HG02623 (cell line): ENCODE measurements around the gene CLRN2.
"Not testable (repeated sequence)": the region's sequence is repeated elsewhere in the genome, so short reads cannot be mapped to it uniquely, and the experiment has no call there.

ENCODE experiments used
- ATAC-seq: cut with Tn5 transposase; IDR thresholded peaks from one replicate; pipeline ENCODE4 v1.9.1; 2021; ENCODE audit warnings: moderate library complexity; ENCODE audit not compliant: unreplicated experiment

CLRN2 gene

DNA sequence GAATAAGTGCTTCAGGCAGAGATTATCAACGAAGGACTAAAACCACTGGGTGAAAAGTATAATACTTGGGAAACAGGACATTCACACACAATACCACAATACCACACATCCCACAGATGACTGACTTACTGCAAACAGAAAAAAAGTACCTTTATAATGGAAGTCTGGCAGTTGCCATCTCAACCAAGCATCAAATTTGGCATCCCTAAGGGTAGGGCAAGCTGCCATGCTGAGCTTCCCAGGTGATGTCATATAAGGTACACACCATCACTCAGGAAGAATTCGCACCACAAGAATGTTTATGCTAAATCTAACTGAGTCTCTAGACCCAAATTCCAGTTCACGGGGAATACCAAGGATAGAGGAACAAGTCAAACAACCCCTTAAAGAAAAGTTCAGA is 12.2 kb upstream of the CLRN2 start:
- no peak for ATAC-seq

DNA sequence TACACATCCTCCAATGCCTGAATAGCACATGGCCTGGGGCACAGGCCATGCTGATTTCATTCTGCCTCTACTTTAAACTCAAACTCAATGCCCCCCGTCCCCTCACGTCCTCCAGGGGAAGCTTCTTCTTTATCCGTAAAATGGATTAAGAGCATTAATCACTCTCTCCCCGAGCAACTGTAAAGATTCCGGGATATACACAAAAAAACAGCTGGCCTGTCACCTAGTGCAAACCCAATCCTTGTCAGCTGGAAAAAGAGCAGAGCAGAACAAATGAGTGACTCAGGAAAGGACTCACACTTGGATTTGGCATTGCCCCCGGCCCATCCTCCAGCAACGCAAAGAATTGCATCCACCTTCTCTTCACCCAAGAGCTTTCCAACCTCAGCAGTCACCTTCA is 10.9 kb upstream of the CLRN2 start:
- ATAC-seq = no peak

DNA sequence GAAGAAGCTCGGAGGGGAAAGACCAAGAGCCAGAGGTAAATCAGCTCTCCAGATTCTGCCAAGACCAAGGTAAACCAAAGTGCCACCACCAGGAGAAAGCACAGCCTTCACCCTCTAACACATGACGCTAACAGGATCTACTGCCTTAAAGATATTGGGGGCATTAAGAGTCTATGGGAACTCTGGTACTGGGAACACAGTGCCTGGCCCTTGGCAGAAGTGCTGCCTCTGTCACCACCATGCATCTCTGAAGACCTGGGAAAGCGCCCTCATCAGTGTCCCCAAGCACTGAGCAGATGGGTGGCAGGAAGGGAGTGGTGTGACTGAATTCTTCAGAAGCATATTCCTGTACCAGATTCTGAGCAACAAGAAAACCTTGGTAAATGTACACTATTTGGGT is 4.4 kb upstream of the CLRN2 start:
- no peak for ATAC-seq

DNA sequence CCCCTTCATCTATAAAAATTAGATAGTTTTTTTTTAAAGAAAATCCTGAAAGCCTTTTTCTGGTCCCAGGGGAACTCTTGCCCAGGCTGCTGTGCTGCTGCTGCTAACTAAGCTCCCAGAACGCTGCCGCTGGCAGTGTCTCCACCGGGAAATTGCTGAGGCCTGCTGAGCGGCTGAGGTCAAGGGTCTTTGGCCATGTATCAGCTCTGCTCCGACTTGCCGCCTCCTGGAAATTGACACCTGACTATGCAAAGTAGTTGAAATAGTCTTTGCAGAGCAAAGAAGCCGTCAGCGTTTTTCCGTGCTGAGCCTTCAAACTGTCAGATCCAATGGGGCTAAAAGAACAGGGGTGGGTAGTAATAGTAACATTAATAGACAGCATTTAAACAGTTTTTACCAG is 3.9 kb upstream of the CLRN2 start:
- ATAC-seq = no peak

DNA sequence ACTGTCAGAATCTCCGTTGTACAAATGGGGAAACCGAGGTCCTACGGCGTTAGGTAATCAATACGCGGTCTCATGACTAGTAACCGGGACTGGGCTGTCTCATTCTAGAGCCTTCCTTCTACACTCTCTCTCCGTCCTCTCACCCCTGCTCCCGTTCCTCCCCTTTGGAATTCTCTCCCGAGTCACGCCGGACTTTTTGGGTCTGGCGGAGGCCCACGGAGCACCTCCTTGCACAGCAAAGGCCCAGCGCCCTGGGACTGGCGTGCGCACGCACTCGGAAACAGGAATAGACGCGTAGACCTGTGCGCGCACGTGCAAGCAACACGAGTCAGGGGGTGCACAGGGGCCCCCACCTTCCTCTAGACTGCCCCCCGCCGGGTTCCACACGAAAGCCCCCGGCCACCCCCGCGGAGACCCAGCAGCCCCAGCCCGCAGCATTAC is 3.4 kb upstream of the CLRN2 start:
- ATAC-seq = peak; percentile 52

DNA sequence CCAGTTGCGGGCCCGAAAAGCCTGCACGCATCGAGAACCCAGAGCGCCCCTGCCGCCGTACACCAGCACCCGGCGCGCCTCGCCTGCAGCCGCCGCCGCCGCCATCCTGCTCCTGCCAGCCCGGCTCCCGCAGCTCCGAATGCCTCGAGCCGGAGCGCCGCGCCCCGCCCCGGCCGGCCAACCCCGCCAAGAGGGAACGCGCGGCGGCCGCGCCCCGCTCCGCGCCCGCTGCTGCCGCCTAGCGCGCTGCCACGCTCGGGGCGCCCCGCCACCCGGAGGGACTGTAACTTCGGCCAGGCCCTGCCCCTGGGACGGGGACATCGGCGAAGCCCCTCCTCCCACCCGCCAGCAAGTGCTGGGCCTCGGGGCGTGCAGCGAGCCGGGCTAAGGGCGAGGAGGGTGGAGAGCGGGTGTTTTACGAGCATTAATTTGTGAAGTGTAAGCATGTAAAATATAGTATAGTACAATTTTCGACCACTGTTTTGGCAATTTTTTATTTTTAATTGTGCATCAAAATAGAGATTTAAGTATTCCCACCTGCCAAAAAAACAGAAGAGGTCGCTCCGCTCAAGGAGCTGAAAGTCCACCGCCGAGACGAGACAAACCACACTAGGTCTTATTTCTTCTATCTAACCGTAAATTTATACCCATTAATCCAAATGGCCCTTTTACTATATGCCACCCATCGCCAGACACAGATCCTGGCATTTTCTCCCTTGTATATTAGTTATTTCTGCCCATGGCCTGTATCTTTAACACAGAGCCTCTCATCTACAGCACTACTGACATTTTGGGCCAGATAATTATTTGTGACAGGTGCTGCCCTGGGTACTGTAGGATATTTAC is 2.8 kb upstream of the CLRN2 start, which contains the start of gene QDPR:
QDPR (minus strand) TSS at position 141 of the 846 bp plus-strand sequence; CDS start at position 105, 36 bp downstream.
- peak; percentile 96 for ATAC-seq

DNA sequence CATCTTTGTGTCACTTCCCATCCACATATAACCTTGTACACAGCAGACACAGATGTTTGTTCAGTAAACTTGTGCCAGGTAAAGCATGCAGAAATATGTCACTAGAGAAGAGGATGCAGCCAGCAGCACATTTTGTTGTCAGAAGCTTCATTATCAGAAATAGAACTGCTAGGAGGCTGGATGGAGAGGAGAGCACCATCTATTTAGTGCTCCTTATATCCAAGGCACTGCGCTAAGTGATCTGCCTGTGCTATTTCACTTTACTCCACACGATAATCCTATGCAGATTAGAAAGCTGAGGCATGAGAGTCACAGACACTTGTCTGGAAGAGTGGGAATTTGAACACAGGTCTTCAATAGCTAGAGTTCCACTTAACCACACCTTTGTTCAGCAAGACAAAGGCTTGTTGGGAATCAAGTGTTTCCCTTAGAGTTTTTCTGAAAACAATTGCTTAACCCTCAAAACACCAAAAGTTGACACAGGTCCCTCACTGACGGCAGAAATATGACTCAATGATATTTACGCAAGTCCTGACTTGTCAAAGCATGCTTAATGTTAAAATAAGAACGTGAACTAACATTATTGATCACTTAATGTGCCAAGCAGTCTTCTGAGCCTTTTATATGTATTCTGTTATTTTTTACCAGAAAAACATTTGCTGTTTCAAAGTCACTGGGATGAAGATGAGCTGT is 1.8 kb upstream of the CLRN2 start:
- no peak for ATAC-seq

DNA sequence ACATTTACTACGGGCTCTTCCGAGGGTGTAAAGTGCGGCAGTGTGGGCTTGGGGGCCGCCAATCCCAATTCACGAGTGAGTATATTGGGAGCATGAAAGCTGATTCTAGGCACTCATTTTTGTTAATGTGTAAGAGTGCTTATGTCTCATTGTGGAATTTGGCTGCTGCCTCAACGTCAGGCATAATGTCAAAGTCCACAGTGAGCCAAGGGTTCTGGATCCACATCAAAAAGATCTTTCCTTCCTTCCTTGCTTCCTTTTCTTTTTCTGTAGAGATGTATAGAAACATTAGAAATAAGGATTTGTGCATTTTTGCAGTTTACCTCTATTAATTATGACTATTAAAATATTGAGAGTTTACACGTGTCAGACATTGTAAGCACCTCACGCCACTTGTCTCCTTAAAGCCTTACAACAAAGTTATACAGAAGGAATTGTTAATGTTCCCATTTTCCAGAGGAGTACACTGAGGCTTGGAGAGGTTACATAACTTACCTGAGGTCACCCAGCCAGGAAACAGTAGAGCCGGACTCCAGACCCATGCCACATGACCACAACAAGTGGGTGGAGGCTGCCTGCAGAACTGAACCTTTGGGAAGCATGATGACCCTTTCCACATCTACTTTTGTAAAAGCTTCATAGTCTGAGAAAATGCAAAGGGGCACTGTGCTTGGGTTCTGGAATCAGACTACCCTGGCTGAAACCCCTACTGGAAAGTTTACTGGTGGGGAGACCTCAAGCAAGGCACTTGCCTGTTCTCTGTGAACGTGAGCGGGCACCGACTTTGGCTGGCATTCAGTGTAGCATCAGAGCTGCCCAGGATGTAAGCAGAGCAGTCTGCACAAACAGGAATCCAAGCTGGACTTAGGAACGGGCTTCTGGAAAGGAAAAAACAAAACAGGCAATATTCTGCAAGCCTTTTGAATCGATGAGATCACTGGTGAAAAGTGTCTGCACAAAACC is 761 bp downstream of the CLRN2 start:
- no peak for ATAC-seq

DNA sequence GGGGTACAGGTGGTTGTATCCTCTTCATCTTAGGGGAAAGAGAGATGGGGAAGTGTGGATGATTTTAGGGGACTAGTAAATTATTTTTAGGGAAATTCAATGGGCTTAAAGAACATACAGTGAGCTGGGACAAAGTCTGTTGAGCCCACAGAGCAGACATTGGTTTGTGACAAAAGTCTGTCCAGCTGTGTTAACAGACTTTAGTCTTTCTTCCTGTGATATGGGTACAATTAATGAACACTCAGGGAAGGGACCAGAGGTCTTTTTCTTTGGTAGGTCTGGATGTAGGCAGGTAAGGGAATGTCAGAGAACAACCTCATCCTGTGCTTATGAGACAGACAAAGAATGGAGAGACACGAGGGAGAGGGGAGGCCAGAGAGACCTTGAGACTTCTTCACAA is 2.0 kb downstream of the CLRN2 start:
- ATAC-seq = no peak

DNA sequence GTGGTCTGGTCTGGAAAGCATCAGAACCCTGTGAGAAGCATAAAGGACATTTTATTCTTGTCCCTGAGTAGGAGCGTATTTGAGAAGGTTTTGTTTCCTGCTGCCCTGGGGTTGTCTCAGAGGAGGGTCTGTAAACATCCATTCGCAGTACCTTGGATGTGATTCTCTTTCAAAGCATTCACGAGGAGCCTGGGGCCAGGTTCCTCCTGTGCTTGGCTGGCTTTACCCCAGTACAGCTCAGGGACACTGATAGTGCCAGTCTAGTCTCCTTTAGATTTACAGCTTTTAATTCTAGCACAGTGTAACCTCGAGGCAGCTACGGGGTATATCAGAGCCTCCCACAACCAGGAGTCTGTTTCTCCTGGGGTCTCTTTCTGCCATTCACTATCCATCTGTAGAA is 2.7 kb downstream of the CLRN2 start:
- no peak for ATAC-seq

DNA sequence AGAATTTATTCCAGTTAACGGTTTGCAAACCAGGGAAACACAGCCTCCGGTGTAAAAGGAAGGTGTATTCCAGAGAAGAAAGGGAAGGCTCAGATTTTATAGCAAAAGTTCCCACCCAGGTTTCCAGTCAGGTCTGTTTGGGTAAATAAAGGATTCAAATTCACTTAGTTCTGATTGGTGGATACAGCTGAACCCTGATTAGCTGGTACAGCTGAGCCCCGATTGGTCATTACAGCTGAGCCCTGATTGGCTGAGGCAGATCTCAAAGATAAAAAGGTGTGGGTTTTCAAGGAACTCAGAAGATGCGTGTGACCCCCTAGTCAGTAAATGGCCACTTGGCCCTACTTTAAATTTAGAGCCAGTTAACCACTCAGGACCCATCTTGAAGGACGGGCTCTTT is 6.6 kb downstream of the CLRN2 start:
- ATAC-seq = no peak

DNA sequence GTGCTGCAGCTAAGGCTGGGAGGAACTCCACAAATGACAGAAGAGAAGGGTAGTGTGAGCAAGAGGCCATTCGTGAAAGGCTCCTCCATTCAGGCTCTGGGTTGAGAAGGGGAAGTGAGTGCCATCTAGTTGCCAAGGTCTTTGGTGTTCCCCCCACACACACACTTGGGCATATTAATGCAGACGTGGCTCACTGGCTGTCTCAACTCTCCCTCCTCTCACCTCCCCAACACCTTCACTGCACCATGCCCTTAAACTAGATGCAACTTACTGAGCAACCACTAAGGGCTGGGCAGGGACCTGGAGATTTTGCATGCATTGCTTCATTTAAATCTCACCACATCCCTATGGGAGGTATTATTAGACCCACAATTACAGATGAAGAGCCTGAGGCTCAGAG is 8.7 kb downstream of the CLRN2 start:
- ATAC-seq = no peak

DNA sequence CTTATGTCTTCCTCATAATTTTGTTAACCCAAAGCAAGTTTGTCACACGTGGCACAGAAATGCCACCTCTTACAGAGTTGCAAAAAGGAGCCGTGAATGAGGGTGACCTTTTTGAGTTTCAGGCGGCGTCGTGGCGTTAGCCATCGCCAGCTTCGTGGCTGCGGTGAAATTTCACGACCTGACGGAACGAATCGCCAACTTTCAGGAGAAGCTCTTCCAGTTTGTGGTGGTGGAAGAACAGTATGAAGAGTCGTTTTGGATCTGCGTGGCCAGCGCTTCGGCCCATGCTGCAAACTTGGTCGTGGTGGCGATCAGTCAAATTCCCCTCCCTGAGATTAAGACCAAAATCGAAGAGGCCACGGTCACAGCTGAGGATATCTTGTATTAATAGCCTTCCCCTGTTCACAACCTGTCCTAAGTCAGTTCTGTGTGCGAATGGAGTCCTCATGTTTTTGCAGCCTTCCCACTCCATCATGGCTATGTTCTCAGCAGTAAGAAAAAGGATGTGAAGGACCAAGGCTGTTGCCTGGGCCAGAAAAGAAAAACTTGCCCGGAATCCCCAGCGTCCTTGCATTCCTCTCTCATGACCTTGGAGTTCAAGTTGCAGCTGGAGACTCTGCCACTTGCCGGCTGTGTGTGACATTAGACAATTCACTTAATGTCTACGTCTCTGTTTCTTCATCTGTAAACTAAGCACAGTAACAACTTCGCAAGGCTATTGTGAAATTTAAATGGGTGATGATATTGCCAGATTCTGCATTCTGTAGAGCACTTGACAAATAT is 11.9 kb downstream of the CLRN2 start:
- no peak for ATAC-seq

DNA sequence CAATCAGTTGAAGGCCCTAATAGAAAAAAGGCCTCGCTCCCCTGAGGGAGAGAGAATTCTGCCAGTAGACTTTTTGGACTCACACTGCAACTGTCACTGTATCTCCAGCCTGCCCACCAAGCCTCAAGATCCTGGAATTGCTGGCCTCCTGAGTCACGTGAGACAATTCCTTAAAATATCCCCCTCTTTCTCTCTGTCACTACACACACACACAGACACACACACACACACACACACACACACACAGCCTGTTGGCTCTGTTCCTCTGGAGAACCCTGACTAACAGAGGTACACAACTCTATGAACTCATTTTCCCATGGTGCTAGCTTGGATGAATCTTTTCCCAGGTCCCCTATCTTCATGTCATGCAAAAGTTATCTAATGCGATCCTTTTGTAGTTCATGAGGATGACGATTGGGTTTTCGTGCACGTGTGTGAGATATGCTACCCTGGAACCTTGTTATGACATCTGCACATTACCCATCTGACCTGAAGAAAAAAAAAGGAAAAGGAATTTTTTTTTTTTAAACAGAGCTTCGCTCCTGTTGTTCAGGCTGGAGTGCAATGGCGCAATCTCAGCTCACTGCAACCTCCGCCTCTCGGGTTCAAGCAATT is 13.7 kb downstream of the CLRN2 start:
- ATAC-seq = no peak

DNA sequence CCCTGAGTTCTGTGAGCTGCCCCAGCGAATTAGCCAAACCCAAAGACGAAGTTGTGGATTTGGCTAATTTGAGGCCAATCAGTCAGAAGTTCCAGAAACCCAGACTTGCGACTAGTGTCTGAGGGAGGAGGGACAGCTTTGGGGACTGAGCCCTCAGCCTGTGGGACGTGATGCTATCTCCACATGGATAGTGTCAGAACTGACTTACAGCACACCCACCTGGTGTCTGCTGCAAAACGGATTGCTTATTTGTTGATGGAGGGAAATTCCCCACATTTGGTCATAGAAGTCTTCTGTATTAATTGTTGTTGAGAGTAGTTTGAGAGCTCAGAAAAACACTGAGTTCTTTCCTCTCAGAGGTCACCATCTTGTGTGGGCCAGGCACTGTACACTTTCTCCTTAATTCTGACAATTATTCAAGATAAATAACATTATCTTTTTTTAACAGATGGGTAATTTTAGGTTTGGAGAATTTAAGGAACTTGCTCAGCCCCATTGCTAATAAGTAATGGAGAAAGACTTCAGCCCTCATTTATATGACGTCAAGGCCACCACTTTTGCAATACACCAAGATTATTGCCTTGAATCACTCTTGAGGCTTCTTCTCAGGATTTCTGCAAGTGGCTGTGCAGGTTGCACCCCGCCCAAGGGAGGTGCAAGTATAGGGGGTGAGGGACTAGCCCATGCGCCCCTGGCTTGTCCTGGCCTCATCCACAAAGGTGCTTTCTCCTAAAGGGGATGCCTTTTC is 16.7 kb downstream of the CLRN2 start:
- ATAC-seq = no peak

DNA sequence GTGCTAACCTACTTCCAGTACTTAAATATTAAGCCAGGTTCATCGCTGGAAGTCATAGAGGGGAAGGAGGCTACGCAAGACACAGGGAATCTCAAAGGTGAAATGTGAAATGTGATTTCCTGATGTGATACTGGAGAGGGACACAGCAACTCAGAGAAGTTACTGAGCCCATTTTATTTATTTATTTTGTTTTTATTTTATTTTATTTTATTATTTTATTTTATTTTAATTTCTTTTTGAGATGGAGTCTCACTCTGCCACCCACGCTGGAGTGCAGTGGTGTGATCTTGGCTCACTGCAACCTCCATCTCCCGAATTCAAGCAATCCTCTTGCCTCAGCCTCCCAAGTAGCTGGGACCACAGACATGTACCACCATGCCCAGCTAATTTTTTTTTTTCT is 19.7 kb downstream of the CLRN2 start:
- ATAC-seq = no peak

DNA sequence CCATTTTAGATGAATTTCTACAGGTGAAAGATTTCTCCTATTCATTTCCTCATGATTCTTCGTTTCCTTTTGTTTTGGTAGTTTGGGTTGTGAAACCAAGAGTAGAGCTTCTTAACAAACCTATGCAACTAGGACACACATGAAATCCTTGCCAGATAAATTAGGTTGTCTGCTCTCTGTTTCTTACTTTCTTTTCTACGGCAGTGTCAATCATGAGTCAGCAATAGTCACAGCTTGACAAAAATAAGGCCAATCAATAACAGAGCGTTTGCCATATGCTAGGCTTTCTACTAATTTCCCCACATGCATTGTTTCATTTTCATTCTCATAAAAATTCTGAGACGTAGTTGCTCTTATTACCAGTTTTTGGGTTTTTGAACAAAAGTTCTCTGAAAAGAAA is 20.3 kb downstream of the CLRN2 start:
- no peak for ATAC-seq

DNA sequence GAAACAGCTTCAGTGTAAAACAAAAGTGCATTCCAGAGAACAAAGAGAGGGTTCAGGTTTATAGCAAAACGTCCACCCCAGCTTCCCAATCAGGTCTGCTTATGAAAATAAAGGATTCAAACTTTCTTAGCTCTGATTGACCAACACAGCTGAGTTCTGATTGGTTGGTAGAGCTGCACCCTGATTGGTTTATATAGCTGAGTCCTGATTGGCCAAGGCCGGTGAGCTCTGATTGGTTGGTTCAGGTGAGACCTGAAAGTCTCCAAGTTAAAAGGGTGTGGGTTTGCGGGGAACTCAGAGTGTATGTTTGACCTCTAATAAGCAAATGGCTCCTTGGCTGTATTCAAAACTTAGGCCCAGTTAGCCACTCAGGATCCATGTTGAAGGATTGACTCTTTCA is 20.9 kb downstream of the CLRN2 start:
- peak; percentile 45 for ATAC-seq

DNA sequence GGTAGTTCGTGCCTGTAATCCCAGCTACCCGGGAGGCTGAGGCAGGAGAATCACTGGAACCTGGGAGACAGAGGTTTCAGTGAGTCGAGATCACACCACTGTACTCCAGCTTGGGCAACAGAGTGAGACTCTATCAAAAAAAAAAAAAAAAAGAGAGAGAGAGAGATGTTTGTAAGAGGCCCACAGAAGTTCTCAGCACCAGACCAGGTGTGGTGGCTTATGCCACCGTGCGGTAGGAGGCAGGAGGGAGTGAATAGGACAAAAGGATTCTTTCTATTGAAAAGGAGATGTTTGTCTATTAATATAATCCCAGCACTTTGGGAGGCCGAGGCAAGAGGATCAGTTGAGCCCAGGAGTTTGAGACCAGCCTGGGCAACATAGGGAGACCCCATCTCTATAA is 22.1 kb downstream of the CLRN2 start:
- not testable (repeated sequence) for ATAC-seq
